Smooth muscle cell of the brain vasculature (primary cell): Measurements from ENCODE around the gene VPS35.
A peak's percentile ranks its signal among the peaks of the same experiment; 100 is the strongest.
"Not testable (repeated sequence)": the region's sequence is repeated elsewhere in the genome, so short reads cannot be mapped to it uniquely, and the experiment has no call there.

Experiments used
- DNase-seq: peaks from one replicate; pipeline ENCODE4 v3.0.0-alpha.2; 2012; ENCODE audit warnings: low read depth, low spot score

The VPS35 gene

DNA sequence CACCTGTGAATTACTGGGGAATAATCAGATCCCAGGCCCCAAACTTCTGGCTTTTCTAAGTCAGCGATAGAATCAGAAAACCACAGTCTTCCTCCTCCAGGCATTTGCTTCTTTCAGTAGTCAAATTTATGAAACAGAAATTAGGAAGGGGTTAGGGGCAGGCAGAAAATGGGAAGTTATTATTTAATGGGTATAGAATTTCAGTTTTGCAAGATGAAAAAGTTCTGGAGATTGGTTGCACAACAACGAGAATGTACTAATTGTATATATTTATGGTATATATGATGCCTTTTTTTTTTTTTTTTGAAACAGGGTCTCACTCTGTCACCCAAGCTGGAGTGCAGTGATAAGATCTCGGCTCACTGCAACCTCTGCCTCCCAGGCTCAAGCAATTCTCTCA is 23.9 kb upstream of the VPS35 start:
- no peak for DNase-seq

DNA sequence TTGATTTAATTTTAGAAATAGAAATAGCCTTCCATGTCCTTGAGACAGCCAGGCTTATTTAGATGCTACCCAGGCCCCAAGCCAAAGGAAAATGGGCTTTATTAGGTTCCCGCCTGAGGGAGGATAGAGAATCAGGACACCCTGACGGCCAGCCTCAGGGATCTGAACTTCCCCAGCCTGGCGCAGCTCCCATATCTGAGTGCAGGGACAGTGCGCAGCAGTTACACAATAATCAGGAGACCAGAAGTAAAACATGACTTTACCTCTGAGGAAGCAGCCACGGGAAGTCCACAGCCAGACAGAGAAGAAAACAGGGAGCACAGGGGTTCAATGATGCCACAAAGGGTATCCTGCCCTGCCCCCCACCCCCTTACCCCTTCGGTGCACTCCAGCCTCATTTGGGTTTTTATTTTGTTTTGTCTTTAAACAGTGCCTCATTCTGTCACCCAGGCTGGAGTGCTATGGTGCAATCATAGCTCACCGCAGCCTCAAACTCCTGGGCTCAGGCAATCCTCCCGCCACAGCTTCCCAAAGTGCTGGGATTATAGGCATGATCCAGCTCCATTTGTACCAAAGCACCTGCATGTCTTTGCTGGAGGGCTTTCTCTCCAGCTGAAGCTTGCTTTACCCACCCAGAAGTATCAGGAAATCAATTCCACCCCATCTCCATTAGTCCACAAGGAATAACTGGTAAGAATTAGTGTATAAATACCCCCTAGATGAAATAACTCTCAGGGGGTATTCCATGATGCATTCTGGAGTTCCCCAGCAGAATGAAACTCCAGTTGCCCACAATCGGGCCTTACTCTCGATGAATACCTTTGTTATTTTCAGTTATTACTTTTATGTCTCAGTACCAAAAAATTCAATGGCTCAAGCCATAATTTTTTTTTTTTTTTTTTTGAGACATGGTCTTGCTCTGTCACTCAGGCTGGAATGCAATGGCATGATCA is 22.4 kb upstream of the VPS35 start:
- DNase-seq = no peak

DNA sequence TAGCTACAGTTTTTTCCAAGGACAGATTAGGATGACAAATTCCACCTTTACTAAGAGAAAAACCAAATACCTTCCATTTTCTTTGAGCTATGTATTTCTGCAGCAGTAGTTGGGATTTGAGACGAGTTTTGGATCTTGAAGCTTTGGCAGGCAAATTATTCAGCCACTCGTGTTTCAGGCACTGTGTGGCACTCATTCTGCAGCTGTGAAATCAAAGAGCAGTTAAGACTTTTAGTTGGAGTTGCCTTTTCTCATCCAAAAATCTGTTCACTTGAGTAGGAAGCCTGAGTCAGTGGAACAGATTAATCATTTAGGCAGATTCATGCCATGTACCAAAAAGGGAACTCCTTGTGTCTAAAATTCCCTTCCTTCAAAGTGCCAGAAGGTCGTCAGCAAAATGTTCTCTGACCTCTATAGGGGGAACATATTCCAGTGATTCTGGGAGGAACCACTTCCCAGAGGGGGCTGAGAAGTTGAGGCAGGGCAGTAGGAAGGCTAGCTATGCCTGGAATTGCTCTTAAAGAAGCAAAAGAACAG is 20.6 kb upstream of the VPS35 start:
- DNase-seq = no peak

DNA sequence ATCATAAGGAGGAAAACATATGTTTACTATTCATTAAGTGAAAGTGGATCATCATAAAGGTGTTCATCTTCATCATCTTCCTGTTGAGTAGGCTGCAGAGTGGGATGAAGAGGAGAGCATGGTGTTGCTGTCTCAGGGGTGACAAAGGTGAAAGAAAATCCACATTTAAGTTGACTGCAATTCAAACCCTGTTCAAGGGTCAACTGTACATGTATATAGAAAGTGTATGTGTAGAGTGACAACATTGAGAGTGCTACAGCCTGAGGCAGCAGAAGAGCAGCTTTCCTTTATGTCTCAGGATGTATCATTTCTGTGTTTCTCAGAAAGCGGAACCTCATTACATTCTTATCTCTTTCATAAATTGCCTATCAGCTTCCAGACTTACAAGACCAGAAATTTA is 17.7 kb upstream of the VPS35 start:
- DNase-seq = no peak

DNA sequence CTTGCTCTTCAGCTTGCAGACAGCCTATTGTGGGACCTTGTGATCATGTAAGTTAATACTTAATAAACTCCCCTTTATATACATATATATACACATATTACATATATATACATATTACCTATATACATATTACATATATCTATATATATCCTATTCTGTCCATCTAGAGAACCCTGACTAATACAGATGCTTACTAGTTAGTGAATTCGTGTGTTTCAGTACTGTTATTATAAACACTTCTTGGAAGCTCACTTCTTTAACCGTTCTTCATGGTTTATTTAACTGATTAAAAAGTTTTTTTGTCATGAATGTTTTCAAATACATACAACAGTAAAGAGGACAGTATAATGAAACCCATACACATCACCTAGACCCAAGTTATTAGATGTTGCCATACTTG is 13.1 kb upstream of the VPS35 start:
- no peak for DNase-seq

DNA sequence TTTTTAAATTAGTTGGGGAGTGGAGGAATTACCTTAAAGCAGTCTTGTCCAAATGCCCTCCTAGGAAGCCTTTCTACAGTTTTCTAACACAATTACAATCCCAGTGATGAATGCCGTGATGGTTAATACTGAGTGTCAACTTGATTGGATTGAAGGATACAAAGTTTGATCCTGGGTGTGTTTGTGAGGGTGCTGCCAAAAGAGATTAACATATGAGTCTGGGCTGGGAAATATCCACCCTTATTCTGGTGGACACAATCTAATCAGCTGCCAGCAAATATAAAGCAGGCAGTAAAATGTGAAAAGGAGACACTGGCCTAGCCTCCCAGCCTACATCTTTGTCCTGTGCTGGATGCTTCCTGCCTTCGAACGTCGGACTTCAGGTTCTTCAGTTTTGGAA is 12.6 kb upstream of the VPS35 start:
- DNase-seq = no peak

DNA sequence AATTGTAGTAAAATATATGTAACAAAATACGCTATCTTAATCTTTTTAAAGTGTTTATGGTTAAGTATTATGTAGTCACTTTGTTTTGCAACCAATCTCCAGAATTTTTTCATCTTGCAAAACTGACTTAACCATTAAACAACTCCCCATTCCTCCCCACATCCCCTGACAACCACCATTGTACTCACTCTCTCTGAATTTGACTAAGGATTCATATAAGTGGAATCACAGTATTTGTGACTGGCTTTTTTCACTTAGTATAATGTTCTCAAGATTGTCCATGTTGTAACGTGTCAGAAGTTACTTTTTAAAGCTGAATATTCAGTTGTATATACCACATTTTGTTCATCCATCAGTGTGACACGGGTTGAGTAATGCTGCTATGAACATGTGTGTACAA is 11.1 kb upstream of the VPS35 start:
- DNase-seq = no peak

DNA sequence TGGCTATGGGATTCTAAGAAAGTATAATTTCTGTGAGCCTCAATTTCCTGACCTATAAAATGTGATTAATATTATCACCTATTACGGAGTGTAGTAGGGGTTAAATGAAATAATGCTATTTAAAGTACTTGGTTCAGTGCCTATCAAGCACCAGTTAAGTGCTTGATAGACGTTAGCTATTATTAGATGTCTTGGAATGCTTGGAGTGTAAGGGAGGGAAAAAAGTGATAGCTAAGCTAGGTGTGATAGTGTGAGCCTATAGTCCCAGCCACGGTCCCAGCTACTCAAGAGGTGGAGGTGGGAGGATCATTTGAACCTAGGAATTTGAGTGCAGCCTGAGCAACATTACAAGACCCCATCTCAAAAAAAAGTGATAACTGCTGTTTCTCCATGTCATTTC is 8.0 kb upstream of the VPS35 start:
- DNase-seq = no peak

DNA sequence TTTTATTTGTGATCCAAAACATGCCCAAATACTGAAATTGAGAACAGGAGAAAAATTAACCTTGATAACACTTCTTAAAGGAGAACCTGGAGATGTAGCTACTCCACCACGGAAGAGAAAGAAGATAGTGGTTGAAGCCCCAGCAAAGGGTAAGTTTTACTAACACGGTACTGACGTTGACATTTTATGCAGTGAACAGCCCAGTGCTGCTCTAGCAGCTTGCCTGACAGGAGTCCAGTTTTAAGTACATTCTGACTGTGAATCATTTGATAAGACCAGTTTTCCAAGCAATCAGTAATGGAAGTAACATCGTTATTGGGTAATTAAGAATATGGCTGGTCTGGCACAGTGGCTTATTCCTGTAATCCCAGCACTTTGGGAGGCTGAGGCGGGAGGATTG is 7.0 kb upstream of the VPS35 start:
- DNase-seq = no peak

DNA sequence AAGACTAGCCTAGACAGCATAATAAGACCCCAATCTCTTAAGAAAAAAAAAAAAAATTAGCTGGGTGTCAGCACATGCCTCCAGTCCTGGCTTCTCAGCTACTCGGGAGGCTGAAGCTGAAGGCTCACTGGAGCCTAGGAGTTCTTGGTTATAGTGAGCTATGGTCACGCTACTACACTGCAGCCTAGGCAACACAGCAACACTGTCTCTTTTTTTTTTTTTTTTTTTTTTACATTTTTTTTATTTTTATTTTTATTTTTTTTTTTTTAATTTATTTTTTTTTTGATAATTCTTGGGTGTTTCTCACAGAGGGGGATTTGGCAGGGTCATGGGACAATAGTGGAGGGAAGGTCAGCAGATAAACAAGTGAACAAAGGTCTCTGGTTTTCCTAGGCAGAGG is 4.6 kb upstream of the VPS35 start:
- no peak for DNase-seq

DNA sequence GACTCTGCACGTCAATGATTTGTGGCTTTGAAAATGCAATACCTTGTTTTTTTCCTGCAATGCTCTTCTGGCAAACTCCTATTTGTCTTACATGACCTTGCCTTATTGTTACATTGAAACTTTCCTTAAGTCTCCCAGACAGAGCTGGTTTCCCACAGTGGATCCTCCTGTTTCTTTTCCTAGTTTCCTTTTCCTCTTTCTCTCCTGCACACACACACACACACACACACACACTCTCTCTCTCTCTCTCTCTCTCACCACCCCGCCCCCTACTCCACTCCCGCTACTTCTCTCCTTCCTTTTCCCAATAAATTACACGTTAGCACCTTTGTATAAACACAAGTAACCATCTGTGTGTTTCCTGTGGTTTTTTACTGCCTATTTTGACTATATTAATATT is 2.7 kb upstream of the VPS35 start:
- no peak for DNase-seq

DNA sequence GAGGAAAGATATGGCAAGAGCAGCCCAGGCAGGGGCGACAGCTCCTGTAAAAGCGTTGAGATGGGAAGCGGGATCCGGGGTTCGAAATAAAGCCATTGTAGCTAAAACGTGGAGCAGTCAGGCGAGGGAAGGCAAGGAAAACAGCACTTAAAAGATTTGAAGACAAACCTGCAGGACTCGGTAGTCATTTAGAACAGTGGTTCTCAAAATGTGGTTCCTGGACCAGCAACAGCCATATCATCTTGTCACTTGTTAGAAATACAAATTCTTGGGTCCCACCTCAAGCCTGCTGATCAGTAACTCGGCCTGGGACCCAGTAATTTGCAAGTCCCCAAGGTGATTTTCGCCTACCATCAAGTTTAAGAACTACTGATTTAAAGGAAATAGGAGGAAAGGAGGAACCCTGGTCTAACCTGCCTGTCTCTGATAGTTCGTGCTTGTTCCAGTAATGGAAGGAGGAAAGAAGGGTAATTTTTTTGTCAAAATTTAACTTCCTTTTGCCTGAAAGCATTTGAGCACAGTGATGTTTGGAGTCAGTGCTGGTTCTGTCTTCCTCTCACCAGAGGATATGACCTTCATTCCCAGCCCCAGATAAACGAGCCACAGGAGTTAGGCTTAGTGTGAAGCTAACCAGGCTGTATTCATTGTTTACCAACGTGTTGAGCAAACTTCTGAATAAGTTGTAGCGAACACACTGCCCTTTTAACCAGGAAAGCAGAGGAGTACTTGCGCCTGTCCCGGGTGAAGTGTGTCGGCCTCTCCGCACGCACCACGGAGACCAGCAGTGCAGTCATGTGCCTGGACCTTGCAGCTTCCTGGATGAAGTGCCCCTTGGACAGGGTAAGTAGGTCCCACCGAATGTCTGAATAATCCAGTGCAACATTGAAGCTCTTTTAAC is 1.6 kb upstream of the VPS35 start:
- DNase-seq = no peak

DNA sequence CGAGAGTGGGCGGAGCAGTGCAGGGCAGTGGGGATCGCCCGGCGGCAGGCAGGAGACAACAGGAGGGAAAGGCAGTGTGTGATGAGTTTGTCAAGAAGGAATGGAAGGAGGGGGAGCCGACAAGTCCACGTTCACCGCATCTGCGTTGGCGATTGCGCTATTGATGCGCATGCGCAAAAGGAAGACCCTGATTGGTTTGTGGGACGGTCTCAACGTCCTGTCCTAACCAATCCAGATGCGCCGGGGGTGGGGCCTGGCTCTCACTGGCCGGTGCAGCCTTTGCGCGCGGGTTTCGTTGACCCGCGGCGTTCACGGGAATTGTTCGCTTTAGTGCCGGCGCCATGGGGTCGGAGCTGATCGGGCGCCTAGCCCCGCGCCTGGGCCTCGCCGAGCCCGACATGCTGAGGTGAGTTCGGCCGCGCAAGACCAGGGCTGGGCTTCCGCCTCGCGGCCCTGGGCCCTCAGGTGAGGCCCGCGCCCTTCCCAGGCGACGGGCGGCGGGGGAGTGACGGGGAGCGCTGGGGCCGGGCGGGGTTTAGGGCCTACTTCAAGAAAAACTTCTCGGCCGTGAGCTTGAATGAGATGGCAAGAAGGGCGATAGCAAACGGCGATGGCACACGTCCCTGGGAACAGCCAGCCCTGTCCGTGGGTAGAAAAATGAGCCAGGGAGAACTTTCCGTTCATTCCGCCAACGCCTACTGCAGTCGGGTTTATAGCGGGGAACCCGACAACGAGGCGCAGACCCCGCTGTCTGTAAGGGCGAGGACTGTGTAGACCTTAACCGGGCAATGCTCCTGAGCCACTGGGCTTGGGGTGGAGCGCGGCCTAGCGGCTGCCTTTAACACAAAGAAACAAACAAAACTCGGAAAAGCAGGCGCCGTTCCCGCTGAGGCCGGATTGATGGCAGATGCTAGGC is 645 bp upstream of the VPS35 start, which contains the start of gene ORC6:
Gene ORC6, plus strand, starts transcription at position 295 of the 916 bp plus-strand sequence. Its CDS starts 47 bp downstream, at position 342.
- peak; percentile 91 for DNase-seq

DNA sequence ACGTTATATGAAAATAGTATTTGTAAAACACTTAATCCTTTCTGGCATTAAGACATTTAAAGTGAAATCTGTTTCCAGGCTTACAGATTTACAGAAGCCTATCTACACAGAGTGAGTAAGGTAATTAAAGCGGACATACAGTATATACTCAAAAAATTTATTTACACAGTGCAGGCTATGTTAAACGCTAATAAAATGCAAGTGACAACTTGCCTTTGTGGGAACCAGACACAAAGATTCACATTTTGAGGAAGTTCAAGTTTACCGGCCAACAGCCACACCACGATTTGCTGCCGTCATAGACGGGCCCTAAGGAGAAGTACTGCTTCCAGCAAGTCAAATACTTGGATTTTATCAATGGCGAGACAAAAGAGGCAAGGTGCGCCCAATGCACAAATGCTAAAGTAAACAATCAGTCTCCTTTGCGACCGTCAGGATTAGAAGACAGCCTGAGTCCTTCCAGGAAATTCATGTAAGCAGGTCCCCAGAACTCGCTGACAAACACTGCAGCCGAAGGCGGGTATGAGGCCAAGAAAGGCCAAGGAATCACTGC is 801 bp downstream of the VPS35 start:
- no peak for DNase-seq

DNA sequence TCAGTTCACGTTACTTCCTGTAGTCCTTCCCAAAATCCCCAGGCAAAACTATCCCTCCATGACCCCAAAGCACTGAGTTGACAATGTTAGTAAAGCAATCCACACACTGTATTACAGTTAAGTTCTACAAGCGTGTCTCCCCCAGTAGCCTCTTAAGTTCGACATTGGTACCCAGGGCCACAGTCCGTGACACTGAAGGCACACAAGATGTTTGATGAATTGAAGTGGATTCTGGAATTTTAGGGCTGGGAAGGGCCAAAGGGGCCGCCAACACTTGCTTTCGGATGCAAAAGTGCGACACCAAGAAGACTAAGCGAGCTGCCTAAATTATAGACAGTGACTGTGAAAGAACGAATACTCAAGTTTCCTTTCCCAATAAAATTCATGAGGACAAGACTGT is 1.5 kb downstream of the VPS35 start:
- DNase-seq = no peak

DNA sequence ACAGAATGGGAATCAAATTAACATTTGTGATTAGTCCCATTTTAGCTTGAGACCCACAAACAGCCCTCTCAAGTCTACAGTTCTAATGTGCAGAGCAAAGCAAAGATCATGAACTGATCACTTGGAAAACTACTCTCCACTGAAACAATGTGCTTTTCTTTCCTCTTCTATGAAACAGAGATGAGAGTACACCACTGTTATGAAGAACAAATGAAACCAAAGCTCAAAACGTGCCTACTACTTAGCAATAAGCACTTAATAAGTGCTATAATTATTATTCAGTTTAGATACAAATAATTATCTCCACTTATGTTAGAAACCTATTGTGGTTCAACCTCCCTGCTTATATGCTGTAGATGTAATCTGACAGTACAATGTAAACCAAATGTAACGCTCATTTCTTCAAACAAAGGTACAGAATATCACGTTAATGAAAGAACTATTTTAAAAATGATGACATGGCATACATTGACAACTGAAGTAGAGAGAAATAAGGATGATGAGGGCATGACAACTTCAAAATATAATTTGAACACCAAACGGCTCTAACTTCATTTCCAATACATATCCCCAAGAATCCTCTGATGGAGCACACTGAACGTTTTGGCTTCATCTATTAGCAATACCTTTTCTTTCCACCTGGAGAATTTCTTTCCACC is 2.0 kb downstream of the VPS35 start:
- DNase-seq = no peak

DNA sequence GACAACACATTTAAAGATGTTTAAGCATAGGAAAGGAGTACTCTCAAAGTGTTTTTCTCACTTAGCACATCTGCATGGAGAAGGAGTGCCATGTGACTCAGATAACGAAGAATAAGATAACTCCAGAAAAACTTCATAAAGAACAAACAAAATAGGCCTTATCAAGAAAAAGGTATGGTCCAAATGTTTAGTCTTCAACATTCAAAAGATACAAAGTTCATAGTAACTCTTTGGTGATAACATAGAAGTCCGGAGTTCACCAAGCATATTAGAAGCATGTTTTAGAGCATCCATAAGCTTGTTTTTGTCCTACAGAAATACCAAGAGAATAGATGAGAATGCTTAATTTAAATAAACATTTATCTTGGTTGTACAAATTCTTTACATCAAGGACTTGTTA is 7.1 kb downstream of the VPS35 start:
- DNase-seq = not testable (repeated sequence)

DNA sequence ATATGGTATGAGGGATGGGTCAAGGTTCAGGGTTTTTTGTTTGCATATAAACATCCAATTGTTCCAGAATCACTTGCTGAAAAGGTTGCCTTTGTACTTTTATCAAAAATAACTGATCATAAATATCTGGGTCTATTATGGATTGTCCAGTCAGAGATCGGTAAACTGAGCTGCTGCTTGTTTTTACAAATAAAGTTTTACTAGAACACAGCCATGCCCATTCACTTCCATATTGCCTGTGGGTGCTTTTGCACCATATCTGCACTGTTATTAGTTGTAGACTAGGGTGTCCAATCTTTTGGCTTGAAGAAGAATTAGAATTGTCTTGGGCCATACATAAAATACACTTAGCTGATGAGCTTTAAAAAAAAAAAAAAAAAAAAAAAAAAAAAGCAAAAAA is 11.0 kb downstream of the VPS35 start:
- DNase-seq = not testable (repeated sequence)

DNA sequence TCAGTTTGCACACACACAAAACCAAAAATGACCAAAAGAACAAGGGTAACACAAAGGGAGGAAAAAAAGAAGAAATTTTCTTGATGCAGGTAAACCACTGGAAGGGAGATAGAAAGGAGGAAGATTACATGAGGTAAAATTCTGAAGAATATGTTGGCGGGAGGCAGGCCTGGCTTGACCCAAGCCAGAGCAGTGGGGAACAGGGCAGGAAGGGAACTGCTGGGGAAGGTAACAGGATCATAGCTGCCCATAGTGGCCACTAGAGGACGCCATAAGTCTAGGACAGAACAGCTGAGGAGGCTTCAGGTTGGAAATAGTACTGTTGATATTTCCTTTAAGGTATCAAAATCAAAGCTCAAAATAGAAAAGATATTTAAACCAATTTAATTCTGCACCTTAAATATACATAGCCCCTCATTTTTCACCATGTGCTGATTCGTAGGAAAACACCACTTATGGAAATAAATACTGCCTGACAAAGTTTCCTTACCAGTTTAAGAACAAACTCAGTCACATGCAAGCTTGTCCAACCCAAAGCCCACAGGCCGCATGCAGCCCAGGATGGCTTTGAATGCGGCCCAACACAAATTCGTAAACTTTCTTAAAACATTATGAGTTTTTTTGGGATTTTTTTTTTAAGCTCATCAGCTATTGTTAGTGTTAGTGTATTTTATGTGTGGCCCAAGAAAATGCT is 15.5 kb downstream of the VPS35 start:
- no peak for DNase-seq

DNA sequence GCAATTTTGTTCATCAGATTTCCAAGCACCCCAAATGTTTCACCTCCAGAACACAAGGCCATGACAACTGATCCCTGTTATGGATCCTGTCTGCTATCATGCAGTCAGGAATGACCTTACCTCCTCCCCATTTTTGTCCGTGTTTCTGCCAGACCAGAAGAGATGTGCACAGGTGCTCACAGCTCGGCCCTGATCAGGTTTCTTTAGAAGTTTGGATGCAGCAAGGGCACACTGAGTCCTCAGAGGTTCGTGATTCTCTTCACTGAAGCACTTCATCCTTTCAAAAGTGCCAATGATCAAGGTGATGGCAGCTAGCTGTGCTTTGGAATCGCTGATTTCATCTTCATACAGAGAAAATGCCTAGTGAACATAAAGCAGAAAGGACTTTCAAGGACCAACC is 26.9 kb downstream of the VPS35 start:
- no peak for DNase-seq
